K562 (cell line): Measurements from ENCODE around the gene ABCC5. TPM values are rescaled to one million over a fixed set of nuclear protein-coding genes. Genes with fewer than 3 reads are reported as not detected.

Source experiments
- CTCF ChIP-seq, 3 experiments: IDR thresholded peaks in 2 of 3; conservative IDR thresholded peaks in 1 of 3; 2 replicates each; pipeline ENCODE4 v1.5.1; 2011 to 2012; ENCODE audit warnings: low read length in 3 of 3, mild to moderate bottlenecking in 3 of 3, control low read depth in 2 of 3, improper control_type of control experiment in 1 of 3, inconsistent platforms in 1 of 3, low read depth in 1 of 3, mixed read lengths in 1 of 3, moderate library complexity in 1 of 3; ENCODE audit not compliant: insufficient read depth in 2 of 3
- ZNF609 ChIP-seq: sonication (generic); formaldehyde crosslinking; IDR thresholded peaks from 2 replicates; pipeline ENCODE4 v1.8.1; 2023; ENCODE audit warnings: missing genetic modification reagents, mild to moderate bottlenecking, borderline replicate concordance
- polyA plus RNA-seq, 8 experiments: library from polyadenylated mRNA; depleted of rRNA in 4 of 8; stranded (reverse) in 5 of 8; unstranded in 3 of 8; fragments of >200 nt; fragmentation: Nextera tagmentation in 2 of 8; fragmentation: Illumina TruSeq in 1 of 8; extraction: Ambion mirVana in 2 of 8; extraction: Trizol in 1 of 8; gene quantifications; 2 replicates each; pipeline versions ENCODE4 v1.2.1 to v1.2.3, GENCODE V29; 2011 to 2014; ENCODE audit warnings: inconsistent platforms in 1 of 8, missing spikeins in 1 of 8
- total RNA-seq, 7 experiments: library from RNA; depleted of rRNA in 6 of 7; stranded (reverse); fragments of >200 nt in 6 of 7; fragmentation: Illumina TruSeq in 2 of 7; extraction: Trizol in 2 of 7; gene quantifications; 2 replicates each; pipeline versions ENCODE4 v1.2.1 to v1.2.3, GENCODE V29; 2011 to 2021; ENCODE audit warnings: low replicate concordance in 1 of 7

ABCC5 gene
- total and polyA plus RNA-seq, 9 of the 15 experiments (the other 6 are each of a cell fraction or from before 2014, with no cell fraction given), result 22.0 to 53.0 (median 41.9) TPM

DNA sequence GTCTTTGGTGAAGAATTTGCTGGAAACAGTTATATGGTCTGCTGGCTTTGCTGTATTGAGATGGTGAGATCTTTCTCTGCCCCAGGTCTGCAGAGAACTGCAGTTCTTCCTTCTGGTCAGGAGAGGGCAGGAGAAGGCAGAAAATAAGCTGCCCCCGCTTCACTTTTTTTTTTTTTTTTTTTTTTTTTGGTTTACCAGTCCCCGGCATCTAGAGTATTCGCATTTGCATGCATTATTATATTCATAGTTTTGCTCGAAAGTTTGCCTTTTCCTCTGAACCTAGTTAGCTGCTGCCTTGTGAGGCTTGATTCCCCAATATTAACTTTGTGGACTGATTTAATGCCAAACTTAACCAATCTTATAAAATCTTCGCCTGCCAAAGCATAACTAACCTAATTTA, 122.4 kb downstream of the ABCC5 start (continued):
- TF ChIP-seq ZNF609 (no peak), CTCF (IDR thresholded peaks at IDR 0.05 in 2 of 3, conservative IDR thresholded peaks at IDR 0.05 in 1 of 3; ENCODE audit: insufficient read depth in 2 of 3, low read depth in 1 of 3, low read length in 3 of 3) (peak; percentile 79 to 95 (median 83))
